ENCODE results near the gene ZFP36L2. TPM values are rescaled to one million over a fixed set of nuclear protein-coding genes. Genes with fewer than 3 reads are reported as not detected.

The ZFP36L2 gene
- total and polyA plus RNA-seq, 2 experiments from 2014 or later = 37.9 to 38.4 TPM

DNA sequence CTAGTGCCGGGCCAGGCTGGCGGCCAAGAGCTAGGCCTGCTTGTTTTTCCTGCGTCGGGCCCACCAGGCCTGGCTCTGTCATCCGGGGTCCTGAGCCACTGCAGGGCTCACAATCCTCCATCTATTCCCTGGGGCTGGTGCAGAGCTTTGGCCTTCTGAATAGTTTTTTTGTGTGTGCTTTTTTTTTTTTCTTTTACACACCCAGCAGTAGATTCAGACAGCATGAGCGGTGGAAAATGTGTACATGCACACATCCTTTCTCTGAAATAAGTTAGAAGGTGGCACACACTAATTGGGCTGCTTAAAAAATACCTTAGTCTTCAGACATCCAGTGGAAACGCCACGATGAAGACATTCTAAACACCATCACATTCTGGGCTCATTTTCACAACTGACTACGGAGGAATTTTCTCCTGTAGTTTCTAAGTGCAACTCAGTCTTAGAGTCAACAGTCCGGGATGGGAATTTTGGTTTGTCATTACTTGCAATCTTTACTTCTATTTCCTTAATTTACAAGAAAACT is 6.1 kb downstream of the ZFP36L2 start:
- Histone ChIP-seq H3F3A (replicated peaks; ENCODE audit: low read depth) (peaks cover 45% of the 10 kb centered on the region), H3K27ac (ENCODE audit: low read depth) (peak overlapping the region; percentile 96), H3K4me1 (ENCODE audit: insufficient read depth) (peaks cover 63% of the 10 kb centered on the region), H3K27me3 (ENCODE audit: insufficient read depth) (no peaks in the 10 kb centered on the region), H3K79me2 (replicated peaks; ENCODE audit: insufficient read depth) (peaks cover 33% of the 10 kb centered on the region), H3K36me3 (ENCODE audit: insufficient read depth) (peaks cover 15% of the 10 kb centered on the region; the same call in 1 of the 2 replicates), H2AFZ (no peak overlapping the region), H3K9me2 (ENCODE audit: insufficient read depth) (no peaks in the 10 kb centered on the region), H3K4me3 (peak overlapping the region; percentile 97), H3K4me2 (peak overlapping the region; percentile 79), H4K20me1 (replicated peaks; ENCODE audit: insufficient read depth) (peaks cover 8% of the 10 kb centered on the region)
- TF ChIP-seq JUNB (IDR thresholded peaks at IDR 0.05; ENCODE audit: unreplicated experiment) (no peak), POLR2AphosphoS5 (IDR thresholded peaks at IDR 0.05; ENCODE audit: low read depth) (no peak), NANOG (IDR thresholded peaks at IDR 0.05; ENCODE audit: borderline replicate concordance) (no peak), EZH2 (IDR thresholded peaks at IDR 0.05; ENCODE audit: low read depth, unreplicated experiment) (no peak), ETS1 (IDR thresholded peaks at IDR 0.05) (no peak; the same call in 1 of the 2 replicates), ZNF114 (CRISPR knock-in tag; IDR thresholded peaks at IDR 0.05) (no peak), CREB1 (CRISPR knock-in tag; IDR thresholded peaks at IDR 0.05; ENCODE audit: low read depth) (no peak), EZH2phosphoT487 (IDR thresholded peaks at IDR 0.05; ENCODE audit: unreplicated experiment) (no peak), ZNF331 (CRISPR knock-in tag; IDR thresholded peaks at IDR 0.05; ENCODE audit: low read depth) (no peak), STAT1 (IDR thresholded peaks at IDR 0.05; ENCODE audit: unreplicated experiment) (no peak), ZNF462 (CRISPR knock-in tag; IDR thresholded peaks at IDR 0.05) (no peak), CTCF (conservative IDR thresholded peaks at IDR 0.05; ENCODE audit: low read depth in 2 of 2) (no peak)
- TF ChIP-seq, protein P1, sequence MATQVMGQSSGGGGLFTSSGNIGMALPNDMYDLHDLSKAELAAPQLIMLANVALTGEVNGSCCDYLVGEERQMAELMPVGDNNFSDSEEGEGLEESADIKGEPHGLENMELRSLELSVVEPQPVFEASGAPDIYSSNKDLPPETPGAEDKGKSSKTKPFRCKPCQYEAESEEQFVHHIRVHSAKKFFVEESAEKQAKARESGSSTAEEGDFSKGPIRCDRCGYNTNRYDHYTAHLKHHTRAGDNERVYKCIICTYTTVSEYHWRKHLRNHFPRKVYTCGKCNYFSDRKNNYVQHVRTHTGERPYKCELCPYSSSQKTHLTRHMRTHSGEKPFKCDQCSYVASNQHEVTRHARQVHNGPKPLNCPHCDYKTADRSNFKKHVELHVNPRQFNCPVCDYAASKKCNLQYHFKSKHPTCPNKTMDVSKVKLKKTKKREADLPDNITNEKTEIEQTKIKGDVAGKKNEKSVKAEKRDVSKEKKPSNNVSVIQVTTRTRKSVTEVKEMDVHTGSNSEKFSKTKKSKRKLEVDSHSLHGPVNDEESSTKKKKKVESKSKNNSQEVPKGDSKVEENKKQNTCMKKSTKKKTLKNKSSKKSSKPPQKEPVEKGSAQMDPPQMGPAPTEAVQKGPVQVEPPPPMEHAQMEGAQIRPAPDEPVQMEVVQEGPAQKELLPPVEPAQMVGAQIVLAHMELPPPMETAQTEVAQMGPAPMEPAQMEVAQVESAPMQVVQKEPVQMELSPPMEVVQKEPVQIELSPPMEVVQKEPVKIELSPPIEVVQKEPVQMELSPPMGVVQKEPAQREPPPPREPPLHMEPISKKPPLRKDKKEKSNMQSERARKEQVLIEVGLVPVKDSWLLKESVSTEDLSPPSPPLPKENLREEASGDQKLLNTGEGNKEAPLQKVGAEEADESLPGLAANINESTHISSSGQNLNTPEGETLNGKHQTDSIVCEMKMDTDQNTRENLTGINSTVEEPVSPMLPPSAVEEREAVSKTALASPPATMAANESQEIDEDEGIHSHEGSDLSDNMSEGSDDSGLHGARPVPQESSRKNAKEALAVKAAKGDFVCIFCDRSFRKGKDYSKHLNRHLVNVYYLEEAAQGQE (IDR thresholded peaks at IDR 0.05; ENCODE audit: unreplicated experiment) = no peak
- ATAC-seq (peak; percentile 7), DNase-seq (ENCODE audit: low spot score) (no peak)
- H3K4me1 Mint-ChIP-seq = peaks cover 66% of the 10 kb centered on the region
- peak overlapping the region; percentile 77 for H3K4me3 Mint-ChIP-seq
- H3K9me3 Mint-ChIP-seq = no peaks in the 10 kb centered on the region; the same call in 2 of the 3 replicates
- H3K27me3 Mint-ChIP-seq (ENCODE audit: insufficient read depth, low read depth, poor library complexity) = peaks cover 19% of the 10 kb centered on the region
- peaks cover 34% of the 10 kb centered on the region for H3K36me3 Mint-ChIP-seq (ENCODE audit: low read depth)
- peak overlapping the region; percentile 77 for H3K27ac Mint-ChIP-seq

Measured in GM23338 (cell line).